ENCODE measurements around the gene SPECC1. TPM values are rescaled to one million over a fixed set of nuclear protein-coding genes. Genes with fewer than 3 reads are reported as not detected.

Gene SPECC1
- polyA plus RNA-seq, 1 of the 3 experiments (the other 2 are of a cell fraction): 11.2 TPM

DNA sequence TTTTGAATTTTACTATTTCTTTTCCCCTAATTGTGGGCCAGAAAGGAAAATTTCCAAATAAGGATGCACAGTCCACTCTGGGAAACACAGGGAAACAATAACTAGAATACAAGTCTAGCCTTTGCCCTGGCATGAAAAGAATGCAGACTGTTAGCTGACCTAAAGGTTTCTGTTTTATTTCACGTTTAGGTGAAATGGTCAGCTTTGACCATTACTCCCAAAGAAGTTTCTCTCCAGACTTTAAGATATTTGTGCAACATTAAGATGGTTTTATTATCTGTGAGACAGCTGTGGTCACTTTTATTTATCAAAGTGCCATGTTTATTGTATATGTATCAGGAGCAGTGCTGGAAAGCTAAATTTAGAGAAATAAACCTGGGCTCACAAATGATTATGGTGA, 163.9 kb downstream of the SPECC1 start:
- TF ChIP-seq RAD21 (IDR thresholded peaks at IDR 0.05; ENCODE audit: low read length) (no peak), YY1 (IDR thresholded peaks at IDR 0.05; ENCODE audit: low read depth) (no peak), NRF1 (IDR thresholded peaks at IDR 0.05; ENCODE audit: low read depth, low read length) (no peak), RXRA (IDR thresholded peaks at IDR 0.05; ENCODE audit: borderline replicate concordance, low read depth) (peak; percentile 46; the same call in 1 of the 2 replicates), JUND (IDR thresholded peaks at IDR 0.05) (0 out of 2 replicates have a peak, but pooled peaks have one; percentile 19), GATA2 (CRISPR knock-in tag; IDR thresholded peaks at IDR 0.05) (no peak), TCF12 (IDR thresholded peaks at IDR 0.05) (peak; percentile 89), TAF1 (IDR thresholded peaks at IDR 0.05; ENCODE audit: borderline replicate concordance, low read depth, low read length) (no peak), RCOR1 (IDR thresholded peaks at IDR 0.05; ENCODE audit: low read length) (no peak), MEF2A (IDR thresholded peaks at IDR 0.05; ENCODE audit: borderline replicate concordance, low read depth) (no peak), ELF1 (IDR thresholded peaks at IDR 0.05) (no peak), POLR2AphosphoS5 (IDR thresholded peaks at IDR 0.05; ENCODE audit: low read depth, low read length) (peak; percentile 40; the same call in 1 of the 2 replicates)
- TF ChIP-seq, protein P1, sequence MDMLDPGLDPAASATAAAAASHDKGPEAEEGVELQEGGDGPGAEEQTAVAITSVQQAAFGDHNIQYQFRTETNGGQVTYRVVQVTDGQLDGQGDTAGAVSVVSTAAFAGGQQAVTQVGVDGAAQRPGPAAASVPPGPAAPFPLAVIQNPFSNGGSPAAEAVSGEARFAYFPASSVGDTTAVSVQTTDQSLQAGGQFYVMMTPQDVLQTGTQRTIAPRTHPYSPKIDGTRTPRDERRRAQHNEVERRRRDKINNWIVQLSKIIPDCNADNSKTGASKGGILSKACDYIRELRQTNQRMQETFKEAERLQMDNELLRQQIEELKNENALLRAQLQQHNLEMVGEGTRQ (IDR thresholded peaks at IDR 0.05; ENCODE audit: borderline replicate concordance, low read depth, low read length): no peak
- TF ChIP-seq, protein P2, sequence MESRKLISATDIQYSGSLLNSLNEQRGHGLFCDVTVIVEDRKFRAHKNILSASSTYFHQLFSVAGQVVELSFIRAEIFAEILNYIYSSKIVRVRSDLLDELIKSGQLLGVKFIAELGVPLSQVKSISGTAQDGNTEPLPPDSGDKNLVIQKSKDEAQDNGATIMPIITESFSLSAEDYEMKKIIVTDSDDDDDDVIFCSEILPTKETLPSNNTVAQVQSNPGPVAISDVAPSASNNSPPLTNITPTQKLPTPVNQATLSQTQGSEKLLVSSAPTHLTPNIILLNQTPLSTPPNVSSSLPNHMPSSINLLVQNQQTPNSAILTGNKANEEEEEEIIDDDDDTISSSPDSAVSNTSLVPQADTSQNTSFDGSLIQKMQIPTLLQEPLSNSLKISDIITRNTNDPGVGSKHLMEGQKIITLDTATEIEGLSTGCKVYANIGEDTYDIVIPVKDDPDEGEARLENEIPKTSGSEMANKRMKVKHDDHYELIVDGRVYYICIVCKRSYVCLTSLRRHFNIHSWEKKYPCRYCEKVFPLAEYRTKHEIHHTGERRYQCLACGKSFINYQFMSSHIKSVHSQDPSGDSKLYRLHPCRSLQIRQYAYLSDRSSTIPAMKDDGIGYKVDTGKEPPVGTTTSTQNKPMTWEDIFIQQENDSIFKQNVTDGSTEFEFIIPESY (IDR thresholded peaks at IDR 0.05; ENCODE audit: borderline replicate concordance, low read depth): no peak
- TF ChIP-seq, protein P3, sequence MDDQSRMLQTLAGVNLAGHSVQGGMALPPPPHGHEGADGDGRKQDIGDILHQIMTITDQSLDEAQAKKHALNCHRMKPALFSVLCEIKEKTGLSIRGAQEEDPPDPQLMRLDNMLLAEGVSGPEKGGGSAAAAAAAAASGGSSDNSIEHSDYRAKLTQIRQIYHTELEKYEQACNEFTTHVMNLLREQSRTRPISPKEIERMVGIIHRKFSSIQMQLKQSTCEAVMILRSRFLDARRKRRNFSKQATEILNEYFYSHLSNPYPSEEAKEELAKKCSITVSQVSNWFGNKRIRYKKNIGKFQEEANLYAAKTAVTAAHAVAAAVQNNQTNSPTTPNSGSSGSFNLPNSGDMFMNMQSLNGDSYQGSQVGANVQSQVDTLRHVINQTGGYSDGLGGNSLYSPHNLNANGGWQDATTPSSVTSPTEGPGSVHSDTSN (IDR thresholded peaks at IDR 0.05): peak; percentile 65
- TF ChIP-seq, protein P4, sequence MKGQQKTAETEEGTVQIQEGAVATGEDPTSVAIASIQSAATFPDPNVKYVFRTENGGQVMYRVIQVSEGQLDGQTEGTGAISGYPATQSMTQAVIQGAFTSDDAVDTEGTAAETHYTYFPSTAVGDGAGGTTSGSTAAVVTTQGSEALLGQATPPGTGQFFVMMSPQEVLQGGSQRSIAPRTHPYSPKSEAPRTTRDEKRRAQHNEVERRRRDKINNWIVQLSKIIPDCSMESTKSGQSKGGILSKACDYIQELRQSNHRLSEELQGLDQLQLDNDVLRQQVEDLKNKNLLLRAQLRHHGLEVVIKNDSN (IDR thresholded peaks at IDR 0.05; ENCODE audit: borderline replicate concordance, low read depth): no peak
- Histone ChIP-seq H3K79me2 (ENCODE audit: insufficient read depth) (peaks cover 39% of the 10 kb centered on the region), H3K4me1 (ENCODE audit: control insufficient read depth in 1 of 2, insufficient read depth in 2 of 2, low read depth in 1 of 2, low read length in 1 of 2) (peaks cover 0 to 21% of the 10 kb centered on the region in 2 experiments; a peak in 2 of 4 replicates), H3K9me3 (no peaks in the 10 kb centered on the region), H3K9ac (no peak overlapping the region), H3K4me3 (ENCODE audit: low read depth in 2 of 2, low read length in 1 of 2) (no peak overlapping the region), H3K9me2 (no peaks in the 10 kb centered on the region), H2AFZ (ENCODE audit: low read depth) (no peak overlapping the region), H3K36me3 (replicated peaks in 1 of 2; ENCODE audit: control insufficient read depth in 1 of 2, insufficient read depth in 2 of 2, low read length in 1 of 2) (no peaks in the 10 kb centered on the region), H3K27me3 (ENCODE audit: insufficient read depth) (no peaks in the 10 kb centered on the region), H3K27ac (ENCODE audit: low read depth in 2 of 2, low read length in 1 of 2) (peak overlapping the region in 1 of 2 experiments; percentile 78; a peak in 2 of 4 replicates), H3F3A (replicated peaks; ENCODE audit: insufficient read depth) (no peaks in the 10 kb centered on the region), H4K20me1 (ENCODE audit: insufficient read depth) (no peaks in the 10 kb centered on the region), H3K4me2 (no peak overlapping the region)
- ChIA-PET CTCF (no interaction called here), POLR2A (no interaction called here)
- 37% methylated on average over 1 of the region's 1 CpG for WGBS (ENCODE audit: low lambda C conversion rate)
- no peak for DNase-seq
